Stimulated activated CD4-positive, alpha-beta T cell treated with anti-CD3 and anti-CD28 coated beads, Interleukin-1b, Interleukin-23, amount 100 ng/mL, for 48 hours (primary cell): Measurements from ENCODE around the gene MTA1.

Experiments used
- DNase-seq: peaks from one replicate; pipeline ENCODE4 v3.0.0-alpha.2; 2020

Gene MTA1

GRCh38 chr14:105467249-105467941, 47.8 kb downstream of the MTA1 start:
- DNase-seq: no peak

GRCh38 chr14:105467942-105468471, 48.4 kb downstream of the MTA1 start:
- DNase-seq: no peak

GRCh38 chr14:105468621-105469241, 49.1 kb downstream of the MTA1 start:
- DNase-seq: no peak

GRCh38 chr14:105469456-105470349, 50.1 kb downstream of the MTA1 start:
- no peak for DNase-seq

GRCh38 chr14:105470350-105471296, 51.0 kb downstream of the MTA1 start:
- DNase-seq: no peak

- DNase-seq: no peak
Observed at GRCh38 chr14:105471297-105471821, 51.7 kb downstream of the MTA1 start.

GRCh38 chr14:105471823-105472485, 52.3 kb downstream of the MTA1 start:
- no peak for DNase-seq

GRCh38 chr14:105472486-105472991, 52.9 kb downstream of the MTA1 start:
- no peak for DNase-seq

- DNase-seq: no peak
Observed at GRCh38 chr14:105473033-105473676, 53.5 kb downstream of the MTA1 start.

- peak; percentile 54 for DNase-seq
Observed at GRCh38 chr14:105473677-105474482, 54.3 kb downstream of the MTA1 start.

GRCh38 chr14:105474483-105475268, 55.0 kb downstream of the MTA1 start, which contains the start of gene CRIP2:
Gene CRIP2, plus strand, starts transcription at chr14:105474821. Its CDS starts 42 bp downstream, at chr14:105474863.
- DNase-seq: no peak

GRCh38 chr14:105475269-105476096, 55.9 kb downstream of the MTA1 start:
- no peak for DNase-seq

- DNase-seq: no peak
Observed at GRCh38 chr14:105476097-105476830, 56.6 kb downstream of the MTA1 start.

GRCh38 chr14:105476831-105477659, 57.4 kb downstream of the MTA1 start:
- DNase-seq: no peak

GRCh38 chr14:105477660-105478397, 58.2 kb downstream of the MTA1 start:
- DNase-seq: no peak
